Fibroblast of the conjunctiva (primary cell): Measurements from ENCODE around the gene CADM1.

ENCODE experiments used
- DNase-seq: peaks from one replicate; pipeline ENCODE4 v3.0.0-alpha.2; 2010; ENCODE audit warnings: low read depth

Gene CADM1

DNA sequence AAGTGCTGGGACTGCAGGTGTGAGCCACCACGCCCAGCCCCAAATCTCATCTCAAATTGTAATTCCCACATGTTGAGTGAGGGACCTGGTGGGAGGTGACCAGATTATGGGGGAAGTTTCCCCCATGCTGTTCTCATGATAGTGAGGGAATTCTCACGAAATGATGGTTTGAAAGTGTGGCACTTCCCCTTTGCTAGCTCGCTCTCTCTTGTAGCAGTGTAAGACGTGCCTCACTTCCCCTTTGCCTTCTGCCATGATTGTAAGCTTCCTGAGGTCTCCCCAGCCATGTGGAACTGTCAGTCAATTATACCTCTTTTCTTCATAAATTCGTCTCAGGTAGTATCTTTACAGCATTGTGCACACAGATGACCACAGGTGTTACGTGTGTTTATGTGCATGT, 357.8 kb downstream of the CADM1 start:
- DNase-seq, result no peak

DNA sequence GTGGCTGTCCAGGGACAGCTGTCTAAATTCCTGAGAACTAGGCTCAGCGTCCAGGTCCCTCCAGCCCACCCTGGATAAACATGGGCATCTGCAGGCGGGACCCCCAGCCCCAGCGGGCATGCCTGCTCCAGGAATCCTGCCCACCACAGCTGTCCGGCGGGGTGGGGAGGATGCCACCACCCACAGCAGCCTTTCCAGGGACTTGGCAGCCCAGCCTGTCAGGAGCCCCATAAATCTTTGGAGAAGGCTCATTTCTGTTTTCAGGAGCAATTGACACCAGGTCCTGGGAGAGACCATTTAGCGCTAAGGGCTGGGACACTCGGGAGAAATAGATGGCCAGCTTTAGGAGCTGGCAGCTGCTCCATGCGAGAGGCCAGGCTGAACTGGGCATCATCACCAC, 358.9 kb downstream of the CADM1 start:
- DNase-seq, result no peak

DNA sequence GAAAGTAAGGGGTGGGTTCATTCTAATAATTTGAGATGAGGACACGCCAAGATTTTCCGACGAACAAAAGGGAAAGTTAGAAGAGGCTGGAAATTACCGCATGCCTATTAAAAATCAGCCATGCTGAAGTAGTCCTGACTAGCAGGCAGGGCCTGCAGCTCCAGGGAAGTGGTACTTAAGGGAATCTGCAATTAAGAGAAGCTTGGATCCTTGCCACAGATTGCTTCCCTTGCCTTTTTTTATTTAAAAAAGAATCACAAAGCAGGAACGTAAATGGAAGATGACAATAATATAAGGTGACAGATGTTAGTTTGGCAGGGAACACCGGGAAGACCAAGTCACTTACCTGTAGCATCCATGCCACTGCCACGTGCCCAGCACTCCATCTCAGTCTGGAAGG, 359.3 kb downstream of the CADM1 start:
- no peak for DNase-seq

DNA sequence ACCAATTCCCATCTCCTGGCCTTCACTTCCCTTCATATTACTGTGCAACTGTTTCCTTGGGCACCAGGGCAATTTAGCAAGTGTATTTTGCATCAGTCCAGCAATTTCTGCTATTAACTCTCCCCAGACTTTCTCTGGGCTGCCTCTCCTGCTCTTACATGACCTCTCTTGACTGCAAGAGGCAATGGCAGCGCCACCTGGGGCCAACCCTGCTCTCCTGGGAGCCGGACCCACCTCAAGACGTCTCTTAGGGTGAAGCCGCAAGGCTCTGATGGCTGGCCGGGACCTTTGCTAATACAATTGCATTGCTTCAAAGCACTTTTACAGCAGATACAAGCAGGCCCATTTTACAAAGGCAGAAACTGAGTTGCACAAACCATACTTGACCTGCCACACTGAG, 360.2 kb downstream of the CADM1 start:
- DNase-seq, result no peak

DNA sequence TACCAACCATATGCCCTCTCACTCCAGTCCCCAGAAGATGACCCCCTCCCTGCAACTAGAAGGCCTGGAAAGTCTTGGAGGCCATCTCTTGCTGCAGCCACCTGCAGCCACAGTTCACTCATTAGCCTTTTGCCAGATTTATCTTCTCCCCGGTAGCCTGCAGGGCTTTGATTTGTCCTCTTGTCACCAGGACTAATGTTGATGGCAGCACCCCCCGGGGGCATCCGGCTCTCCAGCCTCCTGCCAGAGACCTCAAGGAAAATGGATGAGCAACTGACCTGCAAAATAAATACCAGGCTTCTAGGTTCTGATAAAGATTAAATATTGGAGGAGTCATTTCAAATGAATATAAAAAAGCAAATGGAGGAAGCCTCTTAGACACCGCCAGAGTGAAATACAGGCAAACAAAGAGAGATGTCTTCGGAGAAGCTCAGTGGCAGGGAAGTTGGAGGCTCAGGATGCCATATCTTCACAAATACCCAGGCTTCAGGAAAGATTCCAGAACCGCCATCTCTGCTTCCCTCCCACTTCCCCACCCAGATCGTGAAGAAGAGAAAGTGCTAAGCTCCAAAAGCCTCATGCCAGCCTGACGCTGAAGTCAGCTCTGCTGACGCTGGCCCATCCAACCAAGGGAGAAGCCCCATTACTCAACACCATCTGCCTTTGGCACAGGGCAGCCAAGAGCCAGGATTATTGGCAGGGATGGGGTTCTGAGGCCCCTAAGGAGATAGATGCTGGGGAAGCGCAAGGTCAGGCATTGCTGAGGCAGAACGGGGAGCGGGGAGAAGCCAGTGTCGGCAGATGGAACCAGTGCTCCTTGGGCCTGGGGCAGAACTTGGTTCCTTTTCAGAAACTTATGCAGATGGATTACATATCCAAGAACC, 362.7 kb downstream of the CADM1 start:
- no peak for DNase-seq

DNA sequence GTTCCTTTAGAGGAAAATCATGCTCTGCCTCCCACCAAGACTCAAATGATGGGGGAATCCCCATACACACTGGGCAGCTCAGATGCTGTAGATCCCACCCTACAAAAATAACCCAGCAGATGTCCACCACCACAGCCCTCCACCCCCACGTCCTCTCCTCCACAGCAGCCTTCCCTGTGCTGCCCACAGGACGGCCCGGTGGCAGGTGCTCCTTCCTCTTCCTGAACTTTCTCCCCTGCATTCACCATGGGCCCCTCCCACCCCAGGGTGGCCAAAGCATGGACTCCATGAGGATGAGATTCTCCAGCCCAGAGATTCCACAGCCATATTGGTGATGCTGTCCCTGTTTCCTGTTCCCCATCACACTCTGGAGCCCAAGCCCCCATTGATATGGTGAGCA, 368.3 kb downstream of the CADM1 start:
- no peak for DNase-seq

DNA sequence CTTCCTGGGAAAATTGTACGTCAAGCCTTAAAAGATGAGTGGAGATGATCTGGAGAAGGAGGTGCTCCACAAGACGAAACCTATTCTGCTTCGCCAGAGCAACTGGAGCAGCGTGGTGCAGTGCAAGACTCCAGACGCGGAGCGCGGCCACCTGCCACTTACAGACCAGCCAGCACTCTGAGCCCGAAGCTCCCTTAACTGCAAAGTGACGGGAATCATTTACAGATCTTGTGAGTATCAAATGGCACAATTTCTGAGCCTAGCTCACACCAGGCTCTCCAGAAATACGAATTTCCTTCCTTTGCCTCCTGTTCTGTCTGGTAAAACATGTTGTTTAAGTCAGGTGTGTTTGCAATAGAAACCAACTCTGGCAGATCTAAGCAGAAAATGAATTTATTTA, 369.3 kb downstream of the CADM1 start:
- no peak for DNase-seq

DNA sequence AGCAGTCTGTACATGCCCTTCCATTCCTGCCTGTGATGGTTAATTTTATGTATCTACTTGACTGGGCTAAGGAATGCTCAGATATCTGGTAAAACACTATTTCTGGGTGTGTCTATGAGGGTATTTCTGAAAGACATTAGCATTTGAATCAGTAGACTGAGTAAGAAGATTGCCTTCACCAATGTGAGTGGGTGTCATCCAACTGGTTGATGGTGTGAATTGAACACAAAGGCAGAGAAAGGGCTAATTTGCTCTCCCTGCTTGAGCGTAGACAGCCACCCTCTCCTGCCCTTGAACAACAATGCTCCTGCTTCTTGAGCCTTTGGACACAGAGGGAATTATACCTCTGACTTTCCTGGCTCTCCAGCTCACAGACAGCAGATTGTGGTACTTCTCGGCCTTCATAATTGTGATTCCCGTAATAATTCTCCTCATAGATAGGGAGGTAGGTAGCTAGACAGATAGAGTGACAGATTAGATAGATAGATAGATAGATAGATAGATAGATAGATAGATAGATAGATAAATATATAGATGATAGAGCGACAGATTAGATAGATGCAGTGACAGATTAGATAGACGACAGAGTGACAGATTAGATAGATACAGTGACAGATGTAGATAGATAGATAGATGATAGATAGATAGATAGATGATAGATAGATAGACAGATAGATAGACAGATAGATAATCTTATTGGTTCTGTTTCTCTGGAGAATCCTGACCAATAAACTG, 370.6 kb downstream of the CADM1 start:
- no peak for DNase-seq

DNA sequence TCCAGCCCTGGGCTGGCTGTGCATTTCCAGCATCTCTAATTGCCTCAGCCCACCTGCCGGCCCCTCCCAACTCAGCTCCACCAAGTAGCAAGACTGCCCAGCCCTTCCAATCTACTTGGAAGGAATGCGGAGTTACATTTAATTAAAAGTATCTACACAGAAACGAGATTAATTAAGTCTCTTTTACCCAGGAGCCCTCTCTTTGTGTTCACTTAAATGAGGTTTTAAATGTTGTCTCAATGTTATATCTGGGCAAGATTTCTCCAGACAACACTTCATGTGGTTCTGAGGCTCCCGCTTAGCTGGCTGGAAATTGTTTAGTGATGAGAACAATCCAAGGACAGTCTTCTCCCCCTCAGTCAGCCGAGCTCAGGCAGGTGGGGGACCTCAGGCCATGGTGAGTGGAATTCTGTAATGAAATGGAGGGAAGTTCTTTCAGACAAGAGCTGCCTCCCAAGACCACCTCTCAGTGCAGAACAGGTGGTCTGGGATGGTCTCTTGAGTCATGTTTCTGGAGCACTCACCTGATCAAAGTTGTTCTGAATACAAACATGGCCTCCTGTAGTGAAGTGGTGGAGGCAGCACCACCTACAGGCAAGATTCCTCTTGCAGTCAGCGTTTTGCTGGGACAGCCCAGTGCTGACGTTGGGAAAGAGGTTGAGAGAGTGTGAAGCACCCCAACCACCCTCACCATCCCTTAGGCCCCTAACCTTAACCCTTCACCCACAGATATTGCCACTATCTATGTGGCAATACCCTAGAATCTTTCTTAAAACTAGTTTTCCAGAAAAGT, 371.6 kb downstream of the CADM1 start:
- DNase-seq, result no peak

DNA sequence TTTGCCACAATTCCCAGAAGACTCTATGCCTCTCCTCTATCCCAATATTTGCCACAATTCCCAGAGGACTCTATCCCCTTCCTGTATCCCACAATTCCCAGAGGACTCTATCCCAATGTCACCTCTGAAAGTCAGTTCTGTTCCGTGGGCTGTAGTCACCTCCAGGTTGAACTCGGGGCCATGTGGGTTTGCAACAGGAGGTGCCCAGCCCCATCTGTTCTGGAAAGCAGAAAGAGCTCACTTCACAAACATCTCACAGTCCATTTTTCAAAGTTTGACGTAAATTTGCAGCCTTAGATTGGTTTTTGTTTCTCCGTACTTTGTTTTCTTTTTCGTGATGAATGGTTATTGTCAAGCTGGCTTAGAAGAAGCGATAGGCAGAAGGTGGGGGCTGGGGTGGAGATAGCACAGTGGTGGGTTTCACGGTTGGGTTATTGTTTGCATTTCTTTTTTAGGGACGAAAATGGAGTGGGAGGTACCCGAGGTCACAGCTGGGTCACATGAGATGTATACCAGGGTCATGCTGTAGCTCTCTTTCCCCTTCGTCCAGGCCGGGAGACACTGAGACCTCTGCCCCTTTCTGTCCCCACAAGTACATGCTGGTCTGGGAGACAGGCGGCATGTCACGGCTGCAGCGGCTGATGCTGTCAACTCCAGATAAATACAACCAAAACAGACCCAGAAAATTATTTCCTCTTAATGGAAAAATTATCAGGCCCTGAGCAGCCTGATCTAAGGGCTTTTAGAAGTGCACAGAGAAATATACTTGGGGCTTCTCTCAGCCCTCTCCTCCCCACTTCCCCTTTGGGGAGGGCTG, 374.5 kb downstream of the CADM1 start:
- no peak for DNase-seq

DNA sequence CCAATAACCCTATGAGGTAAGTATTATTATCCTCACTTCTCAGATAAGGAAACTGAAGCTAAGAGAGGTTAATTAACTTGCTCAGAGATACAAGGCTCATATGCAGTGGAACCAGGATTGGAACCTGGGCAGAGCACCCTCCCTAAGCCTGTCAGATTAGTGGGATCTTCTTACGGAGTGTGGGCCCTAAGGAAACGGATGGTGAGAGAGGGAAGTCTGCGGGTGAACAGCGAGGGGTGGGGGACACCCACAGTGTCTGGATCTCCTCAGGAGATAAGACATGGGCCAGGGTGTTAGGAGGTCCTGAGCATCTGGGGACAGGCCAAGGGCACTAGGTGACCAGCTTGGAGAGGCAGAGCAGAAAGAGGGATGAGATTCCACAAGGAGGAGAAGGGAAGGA, 376.0 kb downstream of the CADM1 start:
- DNase-seq, result no peak

DNA sequence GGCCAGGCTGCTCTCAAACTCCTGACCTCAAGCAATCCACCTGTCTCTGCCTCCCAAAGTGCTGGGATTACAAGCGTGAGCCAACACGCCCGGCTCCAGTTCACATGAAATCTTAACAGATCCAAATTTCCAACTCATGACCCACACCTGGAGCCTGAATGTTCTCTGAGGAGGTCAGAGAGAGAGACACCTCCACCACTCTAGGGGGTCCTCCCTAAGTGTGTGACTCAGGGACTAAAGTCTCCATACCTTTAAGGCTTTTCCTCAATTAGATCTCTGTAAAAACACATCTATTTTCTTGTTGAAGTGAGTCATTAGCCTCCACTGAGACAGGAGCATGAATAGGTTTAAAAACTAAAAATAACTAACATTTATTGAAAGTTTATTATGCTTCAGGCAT, 376.4 kb downstream of the CADM1 start:
- DNase-seq, result no peak

DNA sequence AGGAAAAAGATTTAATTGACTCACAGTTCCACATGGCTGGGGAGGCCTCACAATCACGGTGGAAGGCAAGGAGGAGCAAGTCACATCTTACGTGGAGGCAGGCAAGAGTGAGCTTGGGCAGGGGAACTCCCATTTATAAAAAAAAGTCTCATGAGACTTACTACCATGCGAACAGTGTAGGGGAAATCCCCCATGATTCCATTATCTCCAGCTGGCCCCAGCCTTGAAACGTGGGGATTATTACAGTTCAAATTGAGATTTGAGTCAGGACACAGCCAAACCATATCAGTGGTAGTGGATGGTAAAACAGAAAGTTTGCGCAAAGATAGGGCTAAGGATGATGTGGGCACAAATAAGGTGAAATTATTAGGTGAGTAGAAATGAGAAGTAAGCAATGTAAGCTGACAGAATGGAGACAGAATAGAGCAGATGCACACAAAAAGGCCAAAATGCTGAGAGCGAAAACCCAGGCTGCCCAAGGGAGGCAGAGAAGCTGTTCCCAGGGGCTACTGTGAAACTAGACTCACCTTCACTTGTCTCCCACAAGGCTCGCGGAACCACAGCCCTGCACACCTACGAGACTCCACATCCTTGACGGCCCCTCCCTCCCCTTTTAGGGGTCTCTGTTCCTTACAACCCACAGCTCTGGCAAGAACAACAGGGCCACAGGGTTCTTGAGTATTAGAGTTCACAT, 377.6 kb downstream of the CADM1 start:
- DNase-seq, result no peak

DNA sequence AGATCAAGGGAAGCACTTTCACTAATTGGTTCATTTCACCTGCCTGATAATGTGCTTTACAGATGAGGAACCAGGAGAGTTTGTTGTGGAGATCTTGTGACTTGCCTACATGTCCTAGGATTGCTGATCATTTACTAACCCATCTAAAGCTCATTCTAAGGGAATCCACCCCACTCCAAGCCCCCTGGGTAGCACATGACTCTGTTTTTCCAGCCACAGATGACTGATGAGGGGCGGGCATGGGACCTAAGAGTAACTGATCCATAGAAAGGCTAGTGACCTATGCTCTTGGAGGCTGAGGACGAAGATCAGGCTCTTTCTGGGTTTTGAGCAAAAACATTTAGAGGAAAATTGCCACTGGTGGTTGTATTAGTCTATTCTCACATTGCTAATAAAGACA, 378.1 kb downstream of the CADM1 start:
- no peak for DNase-seq

DNA sequence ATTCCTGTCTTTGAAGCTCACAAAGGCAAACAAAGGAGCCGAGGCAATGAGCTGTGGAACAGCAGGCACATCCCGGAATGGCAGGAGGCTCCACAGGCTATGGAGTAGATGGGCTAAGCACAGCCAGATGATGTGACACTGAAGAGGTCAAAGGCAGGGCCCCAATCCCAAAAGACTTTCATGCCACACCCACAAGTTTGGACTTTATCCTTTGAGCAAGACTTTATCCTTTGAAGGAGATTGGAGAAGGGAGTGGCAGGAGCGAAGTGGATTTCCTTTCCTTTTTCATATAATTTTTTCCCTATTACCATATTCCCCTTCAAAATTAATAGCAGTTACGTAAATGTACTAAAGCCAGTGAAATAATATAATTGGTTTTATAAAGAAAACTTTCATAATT, 379.4 kb downstream of the CADM1 start:
- no peak for DNase-seq

DNA sequence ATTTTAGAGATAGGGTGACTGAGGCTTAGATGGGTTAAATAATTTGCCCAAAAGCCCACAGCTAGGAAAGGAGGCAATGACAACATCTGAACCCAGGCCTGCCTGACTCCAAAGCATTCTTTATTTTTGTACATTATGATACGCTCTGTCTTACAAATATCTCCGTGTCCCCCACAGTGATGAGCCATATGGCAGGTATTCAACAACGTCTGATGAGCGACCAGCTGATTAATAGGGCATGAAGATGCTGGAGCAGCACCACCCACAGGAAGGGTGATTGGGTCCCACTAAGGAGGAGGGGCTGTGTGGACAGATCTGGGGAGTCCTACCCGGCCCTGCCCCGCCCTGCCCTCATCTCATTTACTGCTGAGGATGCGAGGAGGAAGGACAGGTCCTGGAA, 380.6 kb downstream of the CADM1 start:
- no peak for DNase-seq

DNA sequence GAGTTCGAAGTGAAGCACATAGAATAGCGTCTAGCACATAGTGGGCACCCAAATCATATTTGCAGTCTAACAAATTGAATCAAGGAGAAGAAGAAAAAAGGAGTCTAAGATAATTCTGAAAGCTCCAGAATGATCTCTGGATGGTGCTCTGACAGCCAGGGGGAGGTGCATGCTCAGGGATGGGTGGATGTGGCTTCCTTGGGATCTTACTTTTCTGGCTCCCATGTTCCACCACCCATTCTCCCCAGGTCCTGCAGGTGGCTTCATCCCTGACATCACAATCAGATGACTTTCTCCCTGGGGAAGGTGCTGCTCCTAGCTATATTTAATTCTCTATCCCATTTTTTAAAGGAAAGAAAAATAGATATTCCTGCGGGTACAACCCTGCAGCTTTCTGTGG, 381.9 kb downstream of the CADM1 start:
- DNase-seq, result no peak
